Measurements from ENCODE around the gene OR2G2. TPM values are rescaled to one million over a fixed set of nuclear protein-coding genes. Genes with fewer than 3 reads are reported as not detected.

The OR2G2 gene
- total RNA-seq, 1 experiment from 2014 or later = not detected

- Mint-ChIP-seq H3K27ac (no peak overlapping the region), H3K27me3 (ENCODE audit: low read depth) (no peaks in the 10 kb centered on the region), H3K36me3 (ENCODE audit: insufficient read depth in 1 of 3, low read depth in 3 of 3) (no peaks in the 10 kb centered on the region), H3K4me3 (no peak overlapping the region), H3K9me3 (no peaks in the 10 kb centered on the region), H3K4me1 (peaks cover 3 to 5% of the 10 kb centered on the region in 2 experiments)
- Histone ChIP-seq H4K8ac (replicated peaks; ENCODE audit: insufficient read length, low read depth, low read length) (no peak overlapping the region), H3K27ac (ENCODE audit: insufficient read length, low read depth, low read length) (no peak overlapping the region), H3K79me1 (ENCODE audit: insufficient read depth, low read depth, low read length, poor library complexity, severe bottlenecking) (no peaks in the 10 kb centered on the region), H2BK5ac (ENCODE audit: insufficient read length, low read length) (no peak overlapping the region), H4K91ac (ENCODE audit: insufficient read length, low read depth, low read length) (no peak overlapping the region), H2AK5ac (ENCODE audit: insufficient read length, low read length) (no peak overlapping the region), H3K9me3 (ENCODE audit: control insufficient read depth, low read depth, low read length) (no peaks in the 10 kb centered on the region), H2BK20ac (ENCODE audit: low read depth, low read length, poor library complexity, severe bottlenecking) (no peak overlapping the region), H3K4ac (ENCODE audit: low read depth, low read length) (no peak overlapping the region), H3K79me2 (ENCODE audit: insufficient read depth, low read length) (no peaks in the 10 kb centered on the region), H3K56ac (ENCODE audit: insufficient read length, low read depth, low read length) (no peak overlapping the region), H3K27me3 (ENCODE audit: insufficient read depth, low read length) (no peaks in the 10 kb centered on the region), H4K20me1 (ENCODE audit: control insufficient read depth, insufficient read depth, insufficient read length) (no peaks in the 10 kb centered on the region), H3K14ac (ENCODE audit: insufficient read depth, low read length) (no peak overlapping the region), H2AFZ (ENCODE audit: low read length) (no peak overlapping the region), H3K9ac (ENCODE audit: extremely low read depth, insufficient read length, low read length) (no peak overlapping the region), H3K18ac (ENCODE audit: insufficient read length, low read depth, low read length) (no peak overlapping the region), H3K4me2 (ENCODE audit: insufficient read depth, insufficient read length, low read length) (no peak overlapping the region), H3K23me2 (ENCODE audit: insufficient read length, low read depth, low read length, poor library complexity, severe bottlenecking) (no peaks in the 10 kb centered on the region), H2BK15ac (ENCODE audit: low read depth, low read length) (no peak overlapping the region), H3T11ph (ENCODE audit: low read length) (no peak overlapping the region), H3K4me1 (ENCODE audit: insufficient read depth, low read length) (no peaks in the 10 kb centered on the region), H2BK120ac (ENCODE audit: low read depth, low read length, poor library complexity, severe bottlenecking) (no peak overlapping the region), H3K23ac (ENCODE audit: insufficient read length, low read depth, low read length) (no peak overlapping the region), H2BK12ac (ENCODE audit: insufficient read length, low read depth, low read length) (no peak overlapping the region), H4K5ac (ENCODE audit: insufficient read length, low read depth, low read length) (no peak overlapping the region)
- no CpG with 5 or more reads among the region's 6 CpGs for WGBS (ENCODE audit: extremely low coverage, insufficient read length, low lambda C conversion rate)
- no peak for TF ChIP-seq CTCF (conservative IDR thresholded peaks at IDR 0.05)
- DNase-seq = no peak
Observed at GRCh38 chr1:247539215-247539614, 48.9 kb upstream of the OR2G2 start.
